ENCODE measurements around the gene ZNF662. TPM values are rescaled to one million over a fixed set of nuclear protein-coding genes. Genes with fewer than 3 reads are reported as not detected.

The ZNF662 gene
- total RNA-seq, 4 donors from 2014 or later: 12.7 to 34.4 (median 12.9) TPM

DNA sequence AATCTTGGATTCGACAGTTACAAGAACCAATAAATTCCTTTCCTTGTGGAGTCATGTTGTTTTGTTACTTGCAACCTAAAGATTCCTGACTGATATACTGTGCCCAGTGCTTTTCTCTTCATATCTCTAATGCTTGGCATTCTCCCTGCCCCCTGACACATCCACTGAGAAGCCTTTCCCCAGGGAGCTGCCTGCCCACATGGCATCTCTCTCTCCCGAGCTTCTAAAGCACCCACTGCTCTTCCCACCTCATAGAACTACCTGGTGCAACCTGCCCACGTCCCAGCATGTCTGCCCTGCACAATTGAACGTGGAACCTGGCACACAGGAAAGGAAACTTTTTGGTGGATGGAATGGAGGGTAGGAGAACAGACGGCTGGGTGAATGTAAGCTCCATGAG, 37.1 kb upstream of the ZNF662 start:
- H3K36me3 ChIP-seq: no peaks in the 10 kb centered on the region
- no peak overlapping the region for H3K4me3 ChIP-seq
- DNase-seq (ENCODE audit: low spot score in 2 of 2): no peak
- no peak for TF ChIP-seq EP300 (IDR thresholded peaks at IDR 0.05)
- TF ChIP-seq, protein P1, sequence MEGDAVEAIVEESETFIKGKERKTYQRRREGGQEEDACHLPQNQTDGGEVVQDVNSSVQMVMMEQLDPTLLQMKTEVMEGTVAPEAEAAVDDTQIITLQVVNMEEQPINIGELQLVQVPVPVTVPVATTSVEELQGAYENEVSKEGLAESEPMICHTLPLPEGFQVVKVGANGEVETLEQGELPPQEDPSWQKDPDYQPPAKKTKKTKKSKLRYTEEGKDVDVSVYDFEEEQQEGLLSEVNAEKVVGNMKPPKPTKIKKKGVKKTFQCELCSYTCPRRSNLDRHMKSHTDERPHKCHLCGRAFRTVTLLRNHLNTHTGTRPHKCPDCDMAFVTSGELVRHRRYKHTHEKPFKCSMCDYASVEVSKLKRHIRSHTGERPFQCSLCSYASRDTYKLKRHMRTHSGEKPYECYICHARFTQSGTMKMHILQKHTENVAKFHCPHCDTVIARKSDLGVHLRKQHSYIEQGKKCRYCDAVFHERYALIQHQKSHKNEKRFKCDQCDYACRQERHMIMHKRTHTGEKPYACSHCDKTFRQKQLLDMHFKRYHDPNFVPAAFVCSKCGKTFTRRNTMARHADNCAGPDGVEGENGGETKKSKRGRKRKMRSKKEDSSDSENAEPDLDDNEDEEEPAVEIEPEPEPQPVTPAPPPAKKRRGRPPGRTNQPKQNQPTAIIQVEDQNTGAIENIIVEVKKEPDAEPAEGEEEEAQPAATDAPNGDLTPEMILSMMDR (IDR thresholded peaks at IDR 0.05): no peak
- no peak for TF ChIP-seq POLR2AphosphoS5 (IDR thresholded peaks at IDR 0.05)
- TF ChIP-seq POLR2A (IDR thresholded peaks at IDR 0.05): no peak
- 74% methylated on average over 5 of the region's 5 CpGs for WGBS
- no peaks in the 10 kb centered on the region for H3K27me3 ChIP-seq
- peaks cover 4% of the 10 kb centered on the region for H3K4me1 ChIP-seq
- H3K27ac ChIP-seq: no peak overlapping the region
- no peaks in the 10 kb centered on the region for H3K9me3 ChIP-seq

DNA sequence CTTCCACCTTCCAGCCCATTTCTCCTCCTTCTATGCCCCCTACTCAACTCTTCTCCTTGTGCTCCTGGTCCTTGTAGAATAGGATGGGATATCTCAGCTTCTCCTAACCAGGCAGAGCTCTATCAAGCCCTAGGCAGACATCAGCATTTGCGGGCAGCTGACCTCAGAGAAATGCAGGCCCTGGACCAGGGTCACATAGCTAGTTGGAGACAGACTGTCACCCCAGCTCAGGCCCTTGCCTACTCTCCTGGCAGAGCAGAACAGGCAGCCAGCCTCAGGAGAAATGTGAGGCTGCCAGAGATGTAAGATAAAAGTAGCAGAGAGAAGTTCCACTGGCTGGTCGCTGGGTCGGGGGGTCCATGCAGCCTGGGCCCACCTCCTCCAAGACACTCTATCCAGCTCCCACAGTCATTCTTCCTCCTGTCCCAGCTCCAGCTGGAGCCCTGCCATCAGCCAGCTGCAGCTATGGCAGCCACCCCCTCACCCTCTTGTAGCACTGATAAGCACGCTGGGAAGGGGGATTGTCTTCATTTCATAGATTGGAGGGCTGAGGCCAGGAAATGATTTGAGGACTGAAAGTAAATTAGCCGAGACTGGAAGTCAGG, 34.2 kb upstream of the ZNF662 start:
- DNase-seq (ENCODE audit: low spot score in 2 of 2): no peak
- Histone ChIP-seq H3K27ac (no peak overlapping the region), H3K9me3 (no peaks in the 10 kb centered on the region), H3K4me1 (peaks cover 4% of the 10 kb centered on the region), H3K4me3 (no peak overlapping the region), H3K27me3 (no peaks in the 10 kb centered on the region), H3K36me3 (no peaks in the 10 kb centered on the region)
- TF ChIP-seq POLR2A (IDR thresholded peaks at IDR 0.05) (no peak), POLR2AphosphoS5 (IDR thresholded peaks at IDR 0.05) (no peak), EP300 (IDR thresholded peaks at IDR 0.05) (no peak)
- TF ChIP-seq, protein P1 (IDR thresholded peaks at IDR 0.05): no peak
- 67% methylated on average over 5 of the region's 5 CpGs for WGBS

DNA sequence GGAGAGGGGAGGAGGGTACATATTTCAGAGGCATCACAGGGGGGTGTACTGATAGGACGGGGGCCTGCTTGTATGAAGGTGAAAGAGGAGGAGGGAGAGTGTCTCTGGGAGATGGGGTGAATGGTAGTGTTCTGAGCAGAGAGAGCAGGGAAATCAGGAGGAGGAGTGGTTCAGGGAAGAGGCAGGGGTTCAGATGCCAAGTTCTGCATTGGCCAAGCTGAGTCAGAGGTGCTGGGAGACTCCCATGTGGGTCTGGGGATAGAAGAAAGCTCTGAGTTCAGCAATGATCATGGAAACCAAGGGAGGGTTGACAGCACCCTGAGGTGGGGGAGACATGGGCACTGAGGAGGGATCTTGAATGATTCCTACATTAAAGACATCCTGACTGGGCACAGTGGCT, 33.2 kb upstream of the ZNF662 start:
- H3K4me1 ChIP-seq: peaks cover 4% of the 10 kb centered on the region
- no peaks in the 10 kb centered on the region for H3K36me3 ChIP-seq
- H3K27me3 ChIP-seq: no peaks in the 10 kb centered on the region
- WGBS: 57% methylated on average over 1 of the region's 1 CpG
- H3K4me3 ChIP-seq: no peak overlapping the region
- H3K9me3 ChIP-seq: no peaks in the 10 kb centered on the region
- DNase-seq (ENCODE audit: low spot score in 2 of 2): no peak
- no peak overlapping the region for H3K27ac ChIP-seq
- TF ChIP-seq, protein P1 (IDR thresholded peaks at IDR 0.05): no peak
- TF ChIP-seq POLR2A (IDR thresholded peaks at IDR 0.05) (no peak), EP300 (IDR thresholded peaks at IDR 0.05) (no peak), POLR2AphosphoS5 (IDR thresholded peaks at IDR 0.05) (no peak)

DNA sequence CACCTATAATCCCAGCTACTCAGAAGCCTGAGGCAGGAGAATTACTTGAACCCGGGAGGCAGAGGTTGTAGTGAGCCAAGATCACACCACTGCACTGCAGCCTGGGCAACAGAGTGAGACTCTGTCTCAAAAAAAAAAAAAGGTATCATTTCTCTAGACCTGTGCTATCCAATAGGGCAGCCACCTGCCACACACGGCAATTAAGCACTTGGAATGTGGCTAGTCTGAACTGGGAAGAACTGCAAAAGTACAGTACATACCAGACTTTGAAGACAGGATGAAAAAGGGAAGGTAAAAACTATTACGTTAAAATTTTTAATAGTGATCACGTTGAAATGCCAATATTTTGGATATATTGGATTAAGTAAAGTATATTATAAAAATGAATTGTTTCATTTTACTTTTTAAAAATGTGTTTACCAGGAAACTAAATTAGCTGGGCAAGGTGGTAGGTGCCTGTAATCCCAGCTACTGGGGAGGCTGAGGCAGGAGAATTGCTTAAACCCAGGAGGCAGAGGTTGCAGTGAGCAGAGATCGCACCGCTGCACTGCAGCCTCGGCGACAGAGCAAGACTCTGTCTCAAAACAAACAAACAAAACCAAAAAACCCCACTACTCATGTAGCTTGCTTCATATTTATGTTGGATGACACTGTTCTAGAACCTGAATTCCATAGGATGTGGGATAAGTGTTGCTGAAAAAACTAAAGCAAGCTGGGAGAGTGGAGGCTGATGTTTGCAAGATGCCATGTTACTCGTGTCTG, 32.5 kb upstream of the ZNF662 start:
- H3K9me3 ChIP-seq: no peaks in the 10 kb centered on the region
- no peak overlapping the region for H3K4me3 ChIP-seq
- no peaks in the 10 kb centered on the region for H3K36me3 ChIP-seq
- peaks cover 4% of the 10 kb centered on the region for H3K4me1 ChIP-seq
- TF ChIP-seq, protein P1 (IDR thresholded peaks at IDR 0.05): no peak
- no peak for TF ChIP-seq EP300 (IDR thresholded peaks at IDR 0.05)
- no peak for TF ChIP-seq POLR2A (IDR thresholded peaks at IDR 0.05)
- TF ChIP-seq POLR2AphosphoS5 (IDR thresholded peaks at IDR 0.05): no peak
- DNase-seq (ENCODE audit: low spot score in 2 of 2): no peak
- no peaks in the 10 kb centered on the region for H3K27me3 ChIP-seq
- 74% methylated on average over 9 of the region's 9 CpGs for WGBS
- no peak overlapping the region for H3K27ac ChIP-seq

DNA sequence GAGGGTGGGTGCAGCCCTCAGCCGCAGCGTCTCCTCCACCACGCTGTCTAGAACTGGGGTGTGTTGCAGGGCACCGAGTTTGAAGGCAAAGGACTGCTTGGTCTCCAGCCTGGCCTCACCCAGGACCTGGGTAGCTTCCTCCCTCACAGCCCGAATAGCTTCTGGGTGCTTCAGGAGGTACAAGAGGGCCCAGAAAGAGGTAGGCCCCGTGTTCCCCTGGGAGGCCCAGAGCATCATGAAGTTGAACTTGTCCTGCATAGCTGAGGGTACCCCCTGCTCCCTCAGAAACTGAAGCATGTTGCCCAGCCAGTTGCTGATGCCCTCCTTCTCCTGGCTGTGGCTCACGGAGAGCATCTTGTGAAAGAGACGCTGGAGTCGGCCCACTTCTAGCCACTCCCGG, 31.2 kb upstream of the ZNF662 start:
- DNase-seq (ENCODE audit: low spot score in 2 of 2): no peak
- Histone ChIP-seq H3K9me3 (no peaks in the 10 kb centered on the region), H3K4me1 (peaks cover 4% of the 10 kb centered on the region), H3K36me3 (no peaks in the 10 kb centered on the region), H3K4me3 (no peak overlapping the region), H3K27me3 (no peaks in the 10 kb centered on the region), H3K27ac (no peak overlapping the region)
- WGBS: 90% methylated on average over 7 of the region's 10 CpGs
- TF ChIP-seq, protein P1 (IDR thresholded peaks at IDR 0.05): no peak
- no peak for TF ChIP-seq EP300 (IDR thresholded peaks at IDR 0.05)
- no peak for TF ChIP-seq POLR2AphosphoS5 (IDR thresholded peaks at IDR 0.05)
- TF ChIP-seq POLR2A (IDR thresholded peaks at IDR 0.05): no peak
